ENCODE measurements around the gene KCNK2.

DNA sequence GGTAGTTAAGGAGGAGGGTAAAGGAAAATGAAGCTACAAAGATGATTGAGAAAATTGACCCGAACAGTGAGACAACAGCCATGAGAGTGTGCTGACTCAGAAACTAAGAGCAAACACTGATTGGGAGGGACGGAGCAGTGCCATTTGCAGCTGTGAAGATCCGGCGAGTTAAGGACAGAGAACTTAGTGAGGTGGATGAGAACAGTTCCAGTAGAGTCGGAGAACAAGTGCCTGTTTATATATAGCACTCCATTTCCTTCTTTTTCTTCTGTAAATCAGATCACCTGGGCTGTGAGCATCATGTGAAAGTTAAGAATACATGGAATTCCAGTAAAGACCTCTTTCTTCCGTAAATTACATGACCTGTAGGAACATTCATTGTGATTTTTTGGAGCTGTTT is 145.7 kb downstream of the KCNK2 start:
- TF ChIP-seq, protein P1, sequence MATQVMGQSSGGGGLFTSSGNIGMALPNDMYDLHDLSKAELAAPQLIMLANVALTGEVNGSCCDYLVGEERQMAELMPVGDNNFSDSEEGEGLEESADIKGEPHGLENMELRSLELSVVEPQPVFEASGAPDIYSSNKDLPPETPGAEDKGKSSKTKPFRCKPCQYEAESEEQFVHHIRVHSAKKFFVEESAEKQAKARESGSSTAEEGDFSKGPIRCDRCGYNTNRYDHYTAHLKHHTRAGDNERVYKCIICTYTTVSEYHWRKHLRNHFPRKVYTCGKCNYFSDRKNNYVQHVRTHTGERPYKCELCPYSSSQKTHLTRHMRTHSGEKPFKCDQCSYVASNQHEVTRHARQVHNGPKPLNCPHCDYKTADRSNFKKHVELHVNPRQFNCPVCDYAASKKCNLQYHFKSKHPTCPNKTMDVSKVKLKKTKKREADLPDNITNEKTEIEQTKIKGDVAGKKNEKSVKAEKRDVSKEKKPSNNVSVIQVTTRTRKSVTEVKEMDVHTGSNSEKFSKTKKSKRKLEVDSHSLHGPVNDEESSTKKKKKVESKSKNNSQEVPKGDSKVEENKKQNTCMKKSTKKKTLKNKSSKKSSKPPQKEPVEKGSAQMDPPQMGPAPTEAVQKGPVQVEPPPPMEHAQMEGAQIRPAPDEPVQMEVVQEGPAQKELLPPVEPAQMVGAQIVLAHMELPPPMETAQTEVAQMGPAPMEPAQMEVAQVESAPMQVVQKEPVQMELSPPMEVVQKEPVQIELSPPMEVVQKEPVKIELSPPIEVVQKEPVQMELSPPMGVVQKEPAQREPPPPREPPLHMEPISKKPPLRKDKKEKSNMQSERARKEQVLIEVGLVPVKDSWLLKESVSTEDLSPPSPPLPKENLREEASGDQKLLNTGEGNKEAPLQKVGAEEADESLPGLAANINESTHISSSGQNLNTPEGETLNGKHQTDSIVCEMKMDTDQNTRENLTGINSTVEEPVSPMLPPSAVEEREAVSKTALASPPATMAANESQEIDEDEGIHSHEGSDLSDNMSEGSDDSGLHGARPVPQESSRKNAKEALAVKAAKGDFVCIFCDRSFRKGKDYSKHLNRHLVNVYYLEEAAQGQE (IDR thresholded peaks at IDR 0.05; ENCODE audit: insufficient read depth in 1 of 2, low read depth in 2 of 2, low read length in 2 of 2), result no peak
- TF ChIP-seq TAF1 (IDR thresholded peaks at IDR 0.05; ENCODE audit: borderline replicate concordance, insufficient read depth, low read length) (no peak), POLR2AphosphoS5 (IDR thresholded peaks at IDR 0.05; ENCODE audit: low read depth, low read length) (no peak)
